HEK293 (cell line): ENCODE results near the gene PLD5.

ENCODE experiments used
- CTCF ChIP-seq: fragments of 450-650 bp; formaldehyde crosslinking; IDR thresholded peaks from 2 replicates; pipeline ENCODE4 v1.5.1; 2016; ENCODE audit warnings: missing biosample characterization, missing genetic modification characterization
- HIC1 ChIP-seq: fragments of 450-650 bp; formaldehyde crosslinking; IDR thresholded peaks from 2 replicates; pipeline ENCODE4 v1.5.1; 2016; ENCODE audit warnings: missing biosample characterization, missing genetic modification characterization
- ZBTB48 ChIP-seq: fragments of 450-650 bp; formaldehyde crosslinking; IDR thresholded peaks from 2 replicates; pipeline ENCODE4 v1.5.1; 2016; ENCODE audit warnings: missing biosample characterization, missing genetic modification characterization
- ZNF169 ChIP-seq: fragments of 450-650 bp; formaldehyde crosslinking; IDR thresholded peaks from 2 replicates; pipeline ENCODE4 v1.5.1; 2016; ENCODE audit warnings: missing biosample characterization, missing genetic modification characterization
- ZNF223 ChIP-seq: fragments of 450-650 bp; formaldehyde crosslinking; IDR thresholded peaks from 2 replicates; pipeline ENCODE4 v1.5.1; 2016; ENCODE audit warnings: missing biosample characterization, missing genetic modification characterization
- ZNF23 ChIP-seq: fragments of 450-650 bp; formaldehyde crosslinking; IDR thresholded peaks from 2 replicates; pipeline ENCODE4 v1.5.1; 2016; ENCODE audit warnings: missing biosample characterization, missing genetic modification characterization, borderline replicate concordance
- ZNF600 ChIP-seq: fragments of 450-650 bp; formaldehyde crosslinking; IDR thresholded peaks from 2 replicates; pipeline ENCODE4 v1.5.1; 2016; ENCODE audit warnings: missing biosample characterization, missing genetic modification characterization

- no peak for TF ChIP-seq CTCF
- no peak for TF ChIP-seq ZNF169
- no peak for TF ChIP-seq ZBTB48 (tag by site-specific recombination)
- no peak for TF ChIP-seq ZNF223
- TF ChIP-seq HIC1 (tag by site-specific recombination), result no peak
- TF ChIP-seq ZNF600, result no peak
- no peak for TF ChIP-seq ZNF23
These were observed 93.5 kb downstream of the PLD5 start for GRCh38 chr1:242430956-242431355.
